DLD1 (cell line): ENCODE measurements around the gene LRP2.
"Not testable (repeated sequence)": the region's sequence is repeated elsewhere in the genome, so short reads cannot be mapped to it uniquely, and the experiment has no call there.

ENCODE experiments used
- in situ Hi-C: cut with HindIII; loops from 2 replicates; pipeline ENCODE4 v1.10.0; 2017; ENCODE audit warnings: low sequenced_read_pairs

LRP2 gene

GRCh38 chr2:169301596-169302335 lies 60.6 kb downstream of the LRP2 start:
- in situ Hi-C loops = no loop called here

- in situ Hi-C loops = no loop called here
Measured at GRCh38 chr2:169300636-169301530, 61.5 kb downstream of the LRP2 start.

GRCh38 chr2:169298007-169298406 lies 64.3 kb downstream of the LRP2 start:
- in situ Hi-C loops = no loop called here

- in situ Hi-C loops = no loop called here
Measured at GRCh38 chr2:169294001-169294675, 68.2 kb downstream of the LRP2 start.

GRCh38 chr2:169291517-169291916 lies 70.8 kb downstream of the LRP2 start:
- in situ Hi-C loops = no loop called here

GRCh38 chr2:169290433-169290832 lies 71.9 kb downstream of the LRP2 start:
- in situ Hi-C loops = no loop called here

- in situ Hi-C loops = no loop called here
Measured at GRCh38 chr2:169287666-169288065, 74.7 kb downstream of the LRP2 start.

GRCh38 chr2:169286624-169287231 lies 75.6 kb downstream of the LRP2 start:
- in situ Hi-C loops = no loop called here

GRCh38 chr2:169285531-169286235 lies 76.7 kb downstream of the LRP2 start:
- in situ Hi-C loops = no loop called here

- in situ Hi-C loops = no loop called here
Measured at GRCh38 chr2:169280502-169280901, 81.8 kb downstream of the LRP2 start.

GRCh38 chr2:169275696-169276444 lies 86.5 kb downstream of the LRP2 start:
- in situ Hi-C loops = no loop called here

GRCh38 chr2:169272010-169272409 lies 90.3 kb downstream of the LRP2 start:
- in situ Hi-C loops = no loop called here

DNA sequence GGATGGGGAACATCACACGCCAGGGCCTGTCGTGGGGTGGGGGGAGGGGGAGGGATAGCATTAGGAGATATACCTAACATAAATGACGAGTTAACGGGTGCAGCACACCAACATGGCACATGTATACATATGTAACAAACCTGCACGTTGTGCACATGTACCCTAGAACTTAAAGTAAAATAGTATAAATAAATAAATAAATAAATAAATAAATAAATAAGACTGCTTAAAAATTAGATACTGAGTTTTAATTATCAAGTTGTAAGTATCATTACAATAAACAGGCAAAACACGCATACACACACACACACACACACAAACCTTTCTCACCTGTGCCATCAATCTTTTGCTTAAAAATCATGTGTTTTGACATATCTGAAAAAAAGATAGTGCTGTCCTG lies 91.8 kb downstream of the LRP2 start:
- in situ Hi-C loops = not testable (repeated sequence)

DNA sequence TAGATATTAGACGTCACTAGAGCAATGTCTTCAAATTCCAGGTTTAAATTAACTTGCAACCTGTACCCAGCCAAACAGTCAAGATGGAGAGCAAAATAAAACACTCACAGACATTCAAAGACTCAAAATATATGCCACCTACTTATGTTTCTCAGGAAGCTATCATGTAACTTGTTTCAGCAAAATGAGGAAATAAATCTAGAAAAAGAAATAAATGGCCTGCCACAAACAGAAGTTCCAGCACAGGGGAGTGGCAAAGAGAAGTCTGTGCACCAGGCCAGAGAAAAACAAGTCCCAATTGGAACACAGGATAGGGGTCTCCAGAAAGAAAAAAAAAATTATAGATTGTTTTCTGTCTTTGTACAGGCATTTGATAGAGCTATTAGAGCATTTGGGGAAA lies 96.7 kb downstream of the LRP2 start:
- in situ Hi-C loops = no loop called here

DNA sequence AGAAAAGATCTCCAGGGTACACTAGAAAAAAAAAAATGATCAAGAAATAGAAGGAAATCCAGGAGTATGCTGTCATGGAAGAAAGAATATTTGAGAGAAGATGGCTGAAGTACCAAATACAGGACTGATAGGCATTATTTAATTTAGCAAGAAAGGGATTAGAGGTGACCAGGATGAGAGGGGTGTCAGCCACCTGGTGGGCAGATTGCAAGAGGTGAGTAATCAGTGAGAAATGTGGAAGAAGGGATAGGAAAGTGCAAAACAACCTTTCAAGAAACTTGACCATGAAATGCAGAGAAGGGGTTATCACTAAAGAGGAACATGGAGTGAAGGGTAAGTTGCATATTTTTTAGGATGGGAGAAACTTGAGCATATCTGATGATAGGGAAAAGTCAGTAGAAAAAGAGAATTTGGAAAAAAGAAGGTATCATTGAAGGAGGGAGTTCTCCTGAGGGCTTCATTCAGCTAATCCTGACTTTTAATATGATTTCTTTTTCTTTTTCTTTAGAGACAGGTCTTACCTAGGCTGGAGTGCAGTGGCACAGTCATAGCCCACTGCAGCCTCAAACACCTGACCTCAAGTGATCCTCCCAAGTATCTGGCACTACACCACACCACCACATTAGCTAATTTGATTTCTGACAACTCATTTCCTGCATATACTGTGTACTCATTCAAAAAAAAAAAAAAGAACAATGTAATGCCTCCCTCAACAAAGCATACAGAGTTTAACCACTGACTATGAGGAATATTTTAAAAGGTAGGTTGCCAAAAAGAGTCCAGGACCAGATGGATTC lies 101.3 kb downstream of the LRP2 start:
- in situ Hi-C loops = no loop called here

- in situ Hi-C loops = no loop called here
Measured at GRCh38 chr2:169260246-169260645, 102.1 kb downstream of the LRP2 start.

DNA sequence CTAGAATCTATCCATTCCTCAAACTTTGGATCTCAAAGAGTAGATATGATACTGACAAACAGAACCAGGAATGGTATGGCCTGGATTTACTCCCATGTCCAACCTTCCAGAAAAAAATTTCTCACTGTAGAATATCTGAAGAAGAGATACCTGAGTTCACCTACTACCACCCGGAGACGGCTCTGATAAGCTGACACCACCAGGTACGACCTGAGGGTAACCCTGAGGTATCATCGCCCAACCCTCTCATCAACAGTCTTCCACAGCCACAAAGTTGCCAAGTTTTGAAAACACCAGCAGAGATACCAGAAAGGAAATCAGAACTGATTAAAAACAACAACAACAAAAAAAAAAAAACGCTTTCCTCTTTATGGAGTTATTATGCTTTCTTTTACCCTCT lies 102.9 kb downstream of the LRP2 start:
- in situ Hi-C loops = no loop called here

GRCh38 chr2:169258045-169258601 lies 104.2 kb downstream of the LRP2 start:
- in situ Hi-C loops = no loop called here

DNA sequence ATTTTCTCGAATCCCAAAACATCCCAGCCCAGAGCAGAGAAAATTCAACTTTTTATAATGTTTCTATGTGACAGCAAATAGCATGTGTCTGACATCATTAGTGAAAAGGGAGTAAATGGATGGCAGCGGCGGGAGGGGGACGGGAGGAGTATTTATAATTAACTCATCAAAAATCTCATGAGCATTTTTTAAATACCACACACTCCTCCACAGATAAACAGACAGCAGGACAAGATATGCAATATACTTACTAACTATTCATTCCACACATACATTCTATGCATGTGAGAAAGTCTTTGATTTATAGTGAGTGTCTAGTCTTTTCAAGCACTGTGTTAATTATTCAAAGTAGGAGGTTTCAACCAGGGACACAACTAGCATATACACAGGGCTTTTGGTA lies 107.6 kb downstream of the LRP2 start:
- in situ Hi-C loops = no loop called here
